NB4 (cell line): Measurements from ENCODE around the gene IGF1R.

ENCODE experiments used
- MAX ChIP-seq: IDR thresholded peaks from 2 replicates; pipeline ENCODE4 v1.6.1; 2011; ENCODE audit warnings: low read depth, low read length
- MYC ChIP-seq: IDR thresholded peaks from 2 replicates; pipeline ENCODE4 v1.6.1; 2011; ENCODE audit warnings: low read depth, low read length
- POLR2A ChIP-seq: IDR thresholded peaks from 2 replicates; pipeline ENCODE4 v1.6.1; 2011; ENCODE audit warnings: mild to moderate bottlenecking; ENCODE audit not compliant: insufficient read length; ENCODE audit errors: extremely low read depth
- TF ChIP-seq, protein P1 (sequence below): IDR thresholded peaks from one replicate; pipeline ENCODE4 v1.5.1; 2012; ENCODE audit warnings: low read depth, low read length

- TF ChIP-seq, protein P1, sequence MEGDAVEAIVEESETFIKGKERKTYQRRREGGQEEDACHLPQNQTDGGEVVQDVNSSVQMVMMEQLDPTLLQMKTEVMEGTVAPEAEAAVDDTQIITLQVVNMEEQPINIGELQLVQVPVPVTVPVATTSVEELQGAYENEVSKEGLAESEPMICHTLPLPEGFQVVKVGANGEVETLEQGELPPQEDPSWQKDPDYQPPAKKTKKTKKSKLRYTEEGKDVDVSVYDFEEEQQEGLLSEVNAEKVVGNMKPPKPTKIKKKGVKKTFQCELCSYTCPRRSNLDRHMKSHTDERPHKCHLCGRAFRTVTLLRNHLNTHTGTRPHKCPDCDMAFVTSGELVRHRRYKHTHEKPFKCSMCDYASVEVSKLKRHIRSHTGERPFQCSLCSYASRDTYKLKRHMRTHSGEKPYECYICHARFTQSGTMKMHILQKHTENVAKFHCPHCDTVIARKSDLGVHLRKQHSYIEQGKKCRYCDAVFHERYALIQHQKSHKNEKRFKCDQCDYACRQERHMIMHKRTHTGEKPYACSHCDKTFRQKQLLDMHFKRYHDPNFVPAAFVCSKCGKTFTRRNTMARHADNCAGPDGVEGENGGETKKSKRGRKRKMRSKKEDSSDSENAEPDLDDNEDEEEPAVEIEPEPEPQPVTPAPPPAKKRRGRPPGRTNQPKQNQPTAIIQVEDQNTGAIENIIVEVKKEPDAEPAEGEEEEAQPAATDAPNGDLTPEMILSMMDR = no peak
- TF ChIP-seq POLR2A (no peak), MYC (no peak), MAX (no peak)
Measured at GRCh38 chr15:98938105-98938417, 289.7 kb downstream of the IGF1R start.
